GM21717 (cell line): Measurements from ENCODE around the gene DHX29.
"Not testable (repeated sequence)": the region's sequence is repeated elsewhere in the genome, so short reads cannot be mapped to it uniquely, and the experiment has no call there.

Experiments used
- ATAC-seq: cut with Tn5 transposase; IDR thresholded peaks from one replicate; pipeline ENCODE4 v1.9.1; 2021; ENCODE audit warnings: mild to moderate bottlenecking, moderate library complexity; ENCODE audit not compliant: unreplicated experiment

The DHX29 gene

GRCh38 chr5:55307383-55308253 lies at the start of gene DHX29, which contains the start of gene MTREX:
Gene DHX29 (minus strand): TSS chr5:55307694. CDS start chr5:55307573, 121 bp downstream.
Gene MTREX (plus strand): TSS chr5:55307989. CDS start chr5:55308014, 25 bp downstream.
- ATAC-seq: peak; percentile 89

GRCh38 chr5:55356896-55357295 lies 49.4 kb upstream of the DHX29 start:
- no peak for ATAC-seq

- no peak for ATAC-seq
Measured at GRCh38 chr5:55350754-55351153, 43.3 kb upstream of the DHX29 start.

GRCh38 chr5:55347786-55348185 lies 40.3 kb upstream of the DHX29 start:
- no peak for ATAC-seq

GRCh38 chr5:55345327-55345726 lies 37.8 kb upstream of the DHX29 start:
- ATAC-seq: no peak

DNA sequence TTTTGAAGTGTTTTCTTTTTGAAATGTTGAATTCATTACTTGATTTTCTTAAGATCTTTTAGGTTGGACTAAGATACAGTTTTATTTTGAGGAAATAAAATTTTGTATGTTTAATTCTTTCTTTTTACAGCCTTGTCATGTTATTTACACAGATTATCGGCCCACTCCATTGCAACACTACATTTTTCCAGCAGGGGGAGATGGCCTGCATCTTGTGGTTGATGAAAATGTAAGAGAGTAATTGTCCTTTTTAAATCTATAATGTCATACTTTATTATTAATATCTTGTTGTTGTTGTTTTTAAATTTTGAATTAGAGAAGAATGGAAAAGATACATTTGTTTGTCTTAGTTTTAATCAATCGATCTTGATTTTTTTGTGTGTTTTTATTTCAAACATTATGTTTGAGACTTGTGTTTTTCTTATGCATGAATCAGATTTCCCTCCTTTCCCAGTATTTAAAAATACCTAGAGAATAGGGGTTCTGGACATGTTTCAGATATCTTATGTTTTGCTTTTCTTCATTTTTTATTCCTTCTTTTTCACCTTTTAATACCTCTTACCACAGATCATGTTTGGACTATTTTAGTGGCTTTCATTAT lies 37.0 kb upstream of the DHX29 start:
- no peak for ATAC-seq

- ATAC-seq: no peak
Measured at GRCh38 chr5:55343609-55344008, 36.1 kb upstream of the DHX29 start.

DNA sequence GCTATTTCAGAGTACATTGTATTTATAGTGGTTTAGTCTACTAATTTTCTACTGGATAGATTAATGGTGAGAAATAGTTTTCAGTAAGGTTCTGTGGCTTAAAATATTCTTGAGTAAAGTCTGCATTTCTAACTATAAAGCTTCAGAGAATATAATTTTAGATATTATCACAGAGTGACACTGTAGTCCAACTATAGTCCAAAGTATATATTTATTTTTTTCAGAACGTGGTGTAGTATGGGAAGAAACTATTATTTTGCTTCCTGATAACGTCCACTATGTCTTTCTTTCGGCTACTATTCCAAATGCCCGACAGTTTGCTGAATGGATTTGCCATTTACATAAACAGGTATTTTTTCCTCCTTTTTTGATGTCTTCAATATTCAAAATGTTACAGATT lies 35.6 kb upstream of the DHX29 start:
- no peak for ATAC-seq

DNA sequence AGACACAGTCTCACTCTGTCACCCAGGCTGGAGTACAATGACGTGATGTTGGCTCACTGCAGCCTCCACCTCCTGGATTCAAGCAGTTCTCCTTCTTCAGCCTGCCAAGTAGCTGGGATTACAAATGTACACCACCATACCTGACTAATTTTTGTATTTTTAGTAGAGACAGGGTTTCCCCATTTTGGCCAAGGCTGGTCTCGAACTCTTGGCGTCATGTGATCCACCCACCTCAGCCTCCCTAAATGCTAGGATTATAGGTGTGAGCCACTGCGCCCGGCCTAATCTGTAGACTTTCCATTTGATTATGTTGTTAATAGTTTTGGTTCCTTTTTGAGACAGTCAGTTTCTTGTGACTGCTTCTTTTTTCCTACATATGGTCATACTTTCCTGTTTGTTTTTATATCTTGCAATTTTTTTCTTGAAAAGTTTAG lies 31.3 kb upstream of the DHX29 start:
- peak; percentile 63 for ATAC-seq

GRCh38 chr5:55338092-55338613 lies 30.7 kb upstream of the DHX29 start:
- ATAC-seq: no peak

GRCh38 chr5:55333811-55334210 lies 26.3 kb upstream of the DHX29 start:
- ATAC-seq: no peak

DNA sequence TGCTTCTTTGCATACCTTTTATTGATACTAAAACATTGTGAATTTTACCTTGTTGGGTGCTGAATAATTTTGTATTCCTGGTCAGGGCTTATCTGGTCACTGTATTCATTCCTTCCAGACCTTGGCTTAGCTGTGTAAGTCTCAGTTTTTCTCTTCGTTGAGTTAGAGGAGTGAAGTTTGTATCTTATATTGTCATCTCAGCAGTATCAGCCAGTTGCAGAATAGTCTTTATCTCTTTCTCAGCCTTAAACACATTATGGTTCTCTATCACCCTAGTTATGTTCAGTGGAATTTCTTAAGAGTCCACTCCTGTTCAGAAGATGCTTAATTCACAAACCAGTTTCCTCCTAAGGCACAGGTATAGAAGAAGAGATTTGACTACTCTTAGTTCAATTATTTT lies 25.5 kb upstream of the DHX29 start:
- no peak for ATAC-seq

GRCh38 chr5:55331321-55331720 lies 23.8 kb upstream of the DHX29 start:
- no peak for ATAC-seq

DNA sequence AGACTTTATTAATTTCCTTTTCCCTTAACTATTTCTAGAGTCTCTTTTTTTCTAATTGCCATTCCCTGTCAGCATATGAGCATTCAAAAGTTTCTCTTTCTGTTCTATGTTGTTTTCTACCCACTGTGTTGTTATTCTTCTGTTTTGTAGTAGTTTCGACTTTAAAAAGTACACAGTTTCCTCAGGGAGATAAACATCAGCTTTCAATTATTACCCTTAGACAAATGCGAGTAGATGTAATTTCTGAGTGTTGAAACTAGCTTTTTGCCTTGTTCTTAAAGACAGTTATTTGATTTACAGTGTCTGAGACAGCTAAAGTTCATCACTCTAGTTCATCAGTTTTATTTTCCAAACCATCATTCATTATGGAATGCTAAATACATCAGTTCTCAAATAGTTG lies 19.8 kb upstream of the DHX29 start:
- ATAC-seq: no peak

DNA sequence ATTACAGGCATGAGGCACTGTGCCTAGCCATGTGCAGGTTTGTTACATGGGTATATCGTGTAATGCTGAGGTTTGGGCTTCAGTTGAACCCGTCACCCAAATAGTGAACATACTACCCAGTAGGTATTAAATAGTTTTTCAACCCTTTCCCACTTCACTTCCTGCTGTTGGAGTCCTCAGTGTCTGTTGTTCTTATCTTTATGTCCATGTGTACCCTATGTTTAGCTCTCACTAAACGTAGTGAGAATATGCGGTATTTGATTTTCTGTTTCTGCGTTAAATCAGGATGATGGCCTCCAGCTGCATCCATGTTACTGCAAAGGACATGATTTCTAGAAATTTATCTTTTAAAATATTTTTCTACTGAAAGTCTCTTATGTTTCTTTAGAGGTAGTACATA lies 18.1 kb upstream of the DHX29 start:
- no peak for ATAC-seq

- ATAC-seq: no peak
Measured at GRCh38 chr5:55324815-55325418, 17.4 kb upstream of the DHX29 start.

DNA sequence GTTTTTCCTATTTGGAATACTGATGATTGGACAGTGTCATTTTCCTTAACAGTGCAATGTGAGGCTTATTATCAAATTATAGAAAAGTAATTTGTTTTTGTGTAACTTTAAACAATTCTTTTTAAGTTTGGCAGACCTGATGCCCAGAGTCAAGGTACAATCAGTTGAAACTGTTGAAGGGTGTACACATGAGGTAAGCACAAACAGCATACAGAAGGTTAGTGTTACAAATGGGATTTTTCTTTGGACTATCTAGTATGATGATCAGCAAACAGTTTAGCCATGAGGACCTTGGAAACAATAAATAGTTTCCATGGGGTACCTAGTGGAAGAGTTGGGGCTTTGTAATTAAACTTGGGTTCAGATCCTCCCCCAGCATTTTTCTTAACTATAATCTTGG lies 16.5 kb upstream of the DHX29 start:
- ATAC-seq: no peak

DNA sequence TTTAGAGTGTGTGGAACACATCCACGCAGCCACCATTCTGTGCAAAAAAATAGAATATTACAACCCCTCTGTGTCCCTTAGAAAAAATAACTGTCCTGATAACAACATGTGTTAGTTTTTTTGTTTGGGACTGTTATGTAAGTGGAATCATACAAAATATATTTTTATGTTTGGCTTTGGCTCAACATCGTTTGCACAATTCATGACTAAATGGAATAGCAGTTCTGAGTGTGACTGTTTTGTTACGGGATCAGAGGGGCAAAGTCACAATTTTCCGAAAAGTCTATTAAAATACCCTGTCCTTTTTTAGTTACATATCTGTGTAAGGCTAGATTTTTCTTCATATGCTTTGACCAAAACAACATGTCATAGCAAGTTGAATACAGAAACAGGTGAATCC lies 13.1 kb upstream of the DHX29 start:
- no peak for ATAC-seq

DNA sequence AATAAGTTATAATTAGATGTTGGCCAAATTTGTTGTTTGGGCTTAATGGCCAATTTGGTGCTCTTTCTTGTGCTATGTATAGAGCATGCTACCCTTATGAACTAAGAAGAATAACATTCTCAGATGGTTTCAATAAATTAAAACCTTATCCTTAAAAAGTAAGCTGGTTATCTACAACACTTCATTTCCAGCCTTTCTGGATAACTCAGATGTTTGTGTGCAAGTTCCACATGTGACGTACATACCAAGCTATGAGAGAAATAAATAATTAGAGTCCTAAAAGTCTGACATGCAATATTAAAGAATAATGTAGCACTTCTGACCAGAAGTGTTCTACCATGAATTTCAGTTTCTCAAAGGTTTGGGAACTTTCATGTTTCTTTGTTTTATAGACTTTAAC lies 12.0 kb upstream of the DHX29 start:
- no peak for ATAC-seq

DNA sequence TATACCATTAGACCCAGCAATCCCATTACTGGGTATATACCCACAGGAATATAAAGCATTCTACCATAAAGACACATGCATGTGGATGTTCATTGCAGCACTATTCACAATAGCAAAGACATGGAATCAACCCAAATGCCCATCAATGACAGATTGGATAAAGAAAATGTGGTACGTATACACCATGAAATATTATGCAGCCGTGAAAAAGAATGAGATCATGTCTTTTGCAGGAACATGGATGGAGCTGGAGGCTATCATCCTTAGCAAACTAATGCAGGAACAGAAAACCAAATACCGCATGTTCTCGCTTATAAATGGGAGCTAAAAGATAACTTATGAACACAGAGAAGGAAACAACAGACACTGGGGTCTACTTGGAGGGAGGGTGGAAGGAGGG lies 10.7 kb upstream of the DHX29 start:
- ATAC-seq: not testable (repeated sequence)

DNA sequence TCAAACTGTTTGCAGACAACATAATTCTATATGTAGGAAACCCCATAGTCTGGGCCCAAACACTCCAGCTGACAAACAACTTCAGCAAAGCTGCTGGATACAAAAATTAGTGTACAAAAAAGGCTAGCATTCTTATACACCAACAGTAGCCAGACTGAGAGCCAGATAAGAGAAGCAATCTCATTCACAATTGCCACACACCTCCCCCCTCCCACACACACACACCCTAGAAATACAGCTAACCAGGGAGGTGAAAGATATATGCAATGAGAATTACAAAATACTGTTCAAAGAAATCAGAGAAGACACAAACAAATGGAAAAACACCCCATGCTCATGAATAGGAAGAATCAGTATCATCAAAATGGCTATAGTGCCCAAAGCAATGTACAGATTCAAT lies 9.3 kb upstream of the DHX29 start:
- ATAC-seq: no peak

DNA sequence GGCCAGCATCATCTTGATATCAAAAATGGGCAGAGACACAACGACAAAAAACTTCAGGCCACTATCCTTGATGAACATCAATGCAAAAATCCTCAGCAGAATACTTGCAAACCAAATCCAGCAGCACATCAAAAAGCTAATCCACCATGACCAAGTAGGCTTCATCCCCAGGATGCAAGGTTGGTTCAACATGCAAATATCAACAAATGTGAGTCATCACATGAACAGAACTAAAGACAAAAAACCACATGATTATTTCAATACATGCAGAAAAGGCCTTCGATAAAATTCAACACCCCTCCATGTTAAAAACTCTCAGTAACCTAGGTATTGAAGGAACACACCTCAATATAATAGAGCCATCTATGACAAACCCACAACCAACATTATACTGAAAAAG lies 8.8 kb upstream of the DHX29 start:
- no peak for ATAC-seq
